NB4 (cell line): ENCODE data around the gene CRX.

ENCODE experiments used
- MAX ChIP-seq: IDR thresholded peaks from 2 replicates; pipeline ENCODE4 v1.6.1; 2011; ENCODE audit warnings: low read depth, low read length
- POLR2A ChIP-seq: IDR thresholded peaks from 2 replicates; pipeline ENCODE4 v1.6.1; 2011; ENCODE audit warnings: mild to moderate bottlenecking; ENCODE audit not compliant: insufficient read length; ENCODE audit errors: extremely low read depth

GRCh38 chr19:47832723-47833122 is 11.0 kb downstream of the CRX start:
- TF ChIP-seq MAX, result no peak
- TF ChIP-seq POLR2A, result no peak
